ENCODE measurements around the gene RBPJL.

The RBPJL gene

GRCh38 chr20:45320948-45321595 is 14.4 kb downstream of the RBPJL start:
- no peak for DNase-seq

GRCh38 chr20:45322952-45323383 is 16.3 kb downstream of the RBPJL start:
- no peak for DNase-seq

DNA sequence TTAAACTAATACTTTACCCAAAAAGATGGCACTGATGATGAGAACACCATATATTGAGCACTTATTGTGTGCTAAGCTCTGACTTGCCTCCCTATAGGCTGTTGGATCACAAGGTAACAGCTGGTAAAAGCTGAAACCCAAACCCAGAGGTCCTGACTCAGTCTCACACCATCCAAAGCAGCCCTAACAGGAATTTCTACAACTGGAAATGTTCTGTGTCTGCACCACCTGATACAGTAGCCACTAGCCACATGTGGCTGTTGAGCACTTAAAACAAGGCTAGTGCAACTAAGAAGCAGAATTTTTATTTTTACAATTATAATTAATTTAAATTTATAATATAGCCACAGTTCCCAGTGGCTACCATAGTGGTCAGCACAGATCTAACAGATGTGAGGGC is 17.1 kb downstream of the RBPJL start:
- no peak for DNase-seq

- no peak for DNase-seq
Measured at GRCh38 chr20:45325371-45325770, 18.7 kb downstream of the RBPJL start.

DNA sequence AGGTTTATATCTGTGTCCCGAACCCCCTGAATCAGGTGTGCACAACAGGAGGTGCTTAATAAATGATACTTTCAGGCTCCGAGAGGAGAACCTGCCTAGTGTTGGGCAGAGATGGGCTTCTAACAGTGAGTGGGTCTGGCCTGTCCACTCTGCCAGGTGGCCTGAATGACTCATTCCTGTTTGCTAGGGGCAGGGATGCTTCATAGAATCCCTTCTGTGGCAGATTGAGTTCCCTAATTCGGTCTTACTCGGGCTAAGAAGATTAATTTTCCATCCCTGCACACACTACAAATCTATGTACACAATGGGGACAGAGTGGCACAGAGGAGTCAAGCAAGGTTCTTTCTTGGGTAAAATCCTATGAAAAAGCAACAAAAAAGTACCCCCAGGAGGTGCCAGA is 21.8 kb downstream of the RBPJL start:
- DNase-seq: no peak

DNA sequence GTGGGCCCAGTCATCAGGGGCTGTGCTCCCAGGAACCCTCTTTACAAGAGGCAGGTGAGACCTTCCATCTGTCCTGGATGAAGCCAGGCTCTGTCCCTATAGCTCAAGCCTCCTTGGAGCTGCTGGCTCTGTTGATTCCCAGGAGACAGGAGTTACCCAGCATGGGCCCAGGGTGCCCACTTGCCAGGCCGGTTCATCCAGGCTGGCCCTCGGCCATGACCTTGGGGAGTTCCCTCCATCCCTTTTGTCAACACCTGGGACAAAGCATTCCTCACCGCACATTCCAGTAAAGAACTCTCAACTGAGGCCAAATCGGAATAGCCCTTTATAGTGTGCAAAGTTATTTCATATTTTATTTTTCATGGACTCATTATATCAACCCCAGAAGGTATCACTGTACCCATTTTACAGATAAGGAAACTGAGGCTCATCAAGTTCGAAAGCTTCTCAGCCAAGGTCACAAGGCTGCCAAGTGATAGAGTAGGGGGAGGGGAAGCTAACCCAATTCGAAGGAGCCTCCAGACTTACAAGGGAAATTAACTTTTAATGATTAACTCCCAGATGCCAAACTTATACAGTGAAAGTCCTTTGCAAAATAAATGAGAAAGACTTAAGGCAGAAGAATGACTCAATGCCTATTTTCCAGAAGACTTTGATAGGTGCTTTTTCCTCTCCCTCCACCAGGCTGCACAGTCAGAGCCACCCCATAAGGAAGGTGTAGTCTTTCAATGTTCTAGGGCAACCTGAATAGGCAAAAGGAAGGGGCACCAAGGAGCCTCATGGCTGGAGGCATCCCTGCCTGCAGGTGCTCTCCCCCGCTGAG is 23.1 kb downstream of the RBPJL start:
- no peak for DNase-seq

DNA sequence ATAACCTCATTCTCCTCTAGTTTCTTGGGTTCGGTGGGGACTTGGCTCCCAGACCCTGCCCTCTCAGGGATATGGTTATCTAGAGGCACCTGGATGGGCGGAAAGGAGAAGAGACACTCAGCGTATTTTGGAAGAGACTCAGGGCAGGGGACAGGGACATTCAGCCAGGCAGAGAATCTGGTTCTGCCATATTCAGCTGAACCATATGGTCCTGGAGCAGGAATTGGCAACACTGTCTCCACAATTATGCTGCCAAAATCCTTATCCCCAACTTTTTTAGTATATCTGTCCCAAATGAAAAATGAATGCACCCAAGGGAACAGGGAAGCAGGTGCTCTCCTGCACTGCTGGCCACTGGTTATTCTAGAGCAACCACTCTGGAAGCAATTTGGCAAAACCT is 23.8 kb downstream of the RBPJL start:
- DNase-seq: no peak

DNA sequence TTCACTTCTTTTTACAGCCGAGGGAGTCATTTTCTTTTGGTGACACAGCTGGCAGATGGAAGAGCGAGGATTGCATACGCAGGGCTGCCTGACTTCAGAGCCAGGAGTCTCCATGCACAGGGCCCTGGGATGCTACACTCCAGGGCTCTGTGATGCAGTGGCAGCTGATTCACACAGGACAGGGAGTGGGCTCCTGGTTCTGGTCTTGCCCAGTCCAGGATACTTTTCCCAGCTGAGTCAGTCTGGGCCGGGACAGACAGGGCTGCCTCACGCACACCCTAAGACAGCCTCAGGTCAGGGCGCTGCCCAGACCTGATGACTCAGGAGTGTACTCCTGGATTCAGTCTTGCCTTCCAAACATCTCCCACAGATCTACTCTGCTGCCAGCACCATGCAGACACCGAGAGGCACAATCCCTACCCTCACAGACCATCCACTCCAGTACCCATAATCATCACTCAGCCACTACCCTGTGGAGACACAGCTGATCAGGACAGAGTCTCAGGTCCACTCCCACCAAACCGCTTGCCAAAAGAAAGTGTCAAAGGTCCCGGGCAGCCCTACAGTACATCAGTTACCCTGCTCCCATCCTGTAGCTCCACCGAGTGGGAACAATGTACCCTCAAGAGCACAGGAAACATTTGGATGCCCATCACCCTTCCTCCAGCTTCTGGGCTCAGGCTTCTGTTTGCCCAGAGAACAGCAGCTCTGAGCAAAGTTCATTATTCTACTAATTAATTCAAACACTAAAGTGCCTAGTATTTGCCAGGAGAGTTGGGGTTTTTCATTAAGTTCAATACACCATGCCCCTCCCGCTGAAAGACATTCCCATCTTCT is 30.1 kb downstream of the RBPJL start:
- DNase-seq: no peak

- DNase-seq: no peak
Measured at GRCh38 chr20:45337367-45338120, 30.9 kb downstream of the RBPJL start.

GRCh38 chr20:45338121-45339030 is 31.7 kb downstream of the RBPJL start:
- no peak for DNase-seq

DNA sequence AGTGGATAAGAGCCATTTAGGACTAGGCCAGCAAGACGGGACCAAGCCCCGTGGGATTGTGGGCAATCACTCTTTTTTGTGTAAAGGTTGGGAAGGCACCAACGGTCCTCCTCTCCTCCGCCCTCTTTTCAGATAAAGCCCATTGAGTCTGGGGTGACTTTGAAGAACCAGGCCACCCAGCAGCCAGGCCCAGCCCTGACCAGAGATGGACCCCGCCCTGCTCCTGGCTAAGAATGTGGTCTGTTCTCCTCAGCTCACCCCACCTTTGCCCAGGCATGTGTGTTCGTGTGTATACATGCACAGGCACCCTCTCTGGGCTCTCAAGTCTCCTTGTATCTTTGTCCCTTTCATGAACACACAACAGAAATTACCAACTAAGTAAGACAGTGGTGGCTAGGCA is 32.4 kb downstream of the RBPJL start:
- DNase-seq: no peak

DNA sequence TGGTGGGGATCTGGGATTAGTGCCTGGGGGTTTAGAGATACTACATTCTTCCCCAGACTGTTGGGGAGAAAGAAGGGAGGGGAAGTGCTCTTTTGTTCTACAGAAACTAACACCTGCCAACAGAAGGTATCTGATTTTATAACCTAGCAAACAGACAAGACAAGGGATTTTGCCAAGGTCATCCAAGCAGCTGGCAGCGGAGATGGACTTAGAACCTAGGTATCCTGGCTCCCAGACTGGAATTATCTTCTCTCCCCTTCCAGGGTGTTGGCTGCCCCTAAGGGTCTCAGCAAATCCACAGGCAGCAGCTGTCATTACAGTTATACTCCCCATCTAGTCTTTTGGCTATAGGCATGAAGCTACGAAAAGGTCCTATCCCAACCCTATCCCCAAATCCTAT is 33.2 kb downstream of the RBPJL start:
- no peak for DNase-seq

GRCh38 chr20:45340236-45340847 is 33.7 kb downstream of the RBPJL start:
- no peak for DNase-seq

- no peak for DNase-seq
Measured at GRCh38 chr20:45340951-45341350, 34.3 kb downstream of the RBPJL start.

DNA sequence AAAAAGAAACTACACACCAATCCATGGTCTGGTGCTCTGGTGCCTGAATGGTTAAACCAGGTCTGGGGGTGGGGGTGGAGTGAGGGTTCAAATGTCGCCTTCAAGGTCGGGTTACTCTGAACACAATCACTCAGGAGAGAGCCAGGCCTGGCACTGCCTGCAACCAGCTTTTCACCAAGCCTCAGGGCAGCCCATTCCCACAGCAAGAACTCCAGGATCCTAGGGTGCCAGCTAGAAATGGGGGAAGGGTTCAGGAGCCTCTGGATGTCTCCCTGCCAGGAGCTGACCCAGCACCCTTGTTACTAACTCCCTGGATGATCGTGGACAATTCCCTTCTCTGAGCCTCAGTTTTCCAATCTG is 34.9 kb downstream of the RBPJL start:
- DNase-seq: no peak

- DNase-seq: no peak
Measured at GRCh38 chr20:45341939-45342854, 35.6 kb downstream of the RBPJL start.

- no peak for DNase-seq
Measured at GRCh38 chr20:45342855-45343531, 36.4 kb downstream of the RBPJL start.

DNA sequence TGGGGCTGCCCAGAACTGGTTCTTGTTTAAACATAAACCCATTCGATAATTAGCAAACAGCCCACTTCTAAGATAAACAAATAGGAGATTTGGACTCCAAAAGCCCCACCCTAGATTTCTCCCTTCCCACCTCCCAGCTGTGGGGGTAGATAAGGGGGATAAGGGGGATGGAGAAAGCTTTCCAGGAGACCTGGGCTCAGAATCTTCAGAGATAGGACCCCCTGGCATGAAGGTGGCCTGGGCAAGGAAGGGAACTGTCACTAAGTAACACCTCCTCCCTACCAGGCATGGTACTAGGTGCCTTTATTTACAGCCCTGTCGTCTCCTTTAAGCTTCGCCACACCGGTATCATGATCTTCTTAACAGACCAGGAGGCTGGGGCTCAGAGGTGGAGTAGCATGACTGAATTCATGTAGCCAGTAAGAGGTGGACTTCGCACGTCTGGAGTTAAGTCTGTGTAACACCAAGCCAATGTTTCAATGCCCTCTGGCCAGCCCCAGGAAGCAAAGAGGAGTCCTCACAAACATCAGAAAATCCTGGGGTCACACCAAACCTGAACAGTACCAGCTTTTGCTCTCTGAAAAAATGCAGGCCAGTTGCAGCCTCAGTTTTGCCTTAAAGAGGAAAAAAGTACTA is 37.0 kb downstream of the RBPJL start:
- DNase-seq: peak; percentile 72

Data from NCI-H1417 treated with DMSO at 0.1 percent for 48 hours (cell line).